Measurements from ENCODE around the gene ODF4. TPM values are rescaled to one million over a fixed set of nuclear protein-coding genes. Genes with fewer than 3 reads are reported as not detected.

Gene ODF4
- under 1 TPM in 1 of 8 experiments, not detected in 7; 0.25 TPM for total RNA-seq

GRCh38 chr17:8339540-8339939, at the start of gene ODF4:
TSS of gene ODF4 (plus strand) at chr17:8339840. CDS start at chr17:8340052, 212 bp downstream.
- WGBS, 10 experiments = 20 to 100% (median 88%) methylated on average over 1 to 2 of the region's 2 CpGs; no CpG with 5 or more reads in 4 of the 10 experiments
- Histone ChIP-seq H3K4me3 (no peak within 1 kb of the TSS), H3K27ac (no peak within 1 kb of the TSS), H3K4me1 (replicated peaks in 1 of 2) (peaks cover 9 to 11% of the 10 kb centered on the region in 2 donors)
- in situ Hi-C loops (cut with MboI; ENCODE audit: low pct_unique_long_range_greater_than_20kb in 2 of 9, low sequenced_read_pairs in 9 of 9, unreplicated experiment in 9 of 9) = no loop called here
- ATAC-seq (replicated peaks in 6 of 8) = no peak

- Histone ChIP-seq H3K4me1 (replicated peaks in 1 of 2) (peaks cover 11 to 15% of the 10 kb centered on the region in 2 donors), H3K4me3 (no peak overlapping the region), H3K27ac (no peak overlapping the region)
- in situ Hi-C loops (cut with MboI; ENCODE audit: low pct_unique_long_range_greater_than_20kb in 2 of 9, low sequenced_read_pairs in 9 of 9, unreplicated experiment in 9 of 9) = no loop called here
- WGBS, 10 experiments = 0 to 80% (median 40%) methylated on average over 1 to 3 of the region's 3 CpGs; no CpG with 5 or more reads in 3 of the 10 experiments
- ATAC-seq (replicated peaks in 6 of 8) = no peak
Measured at GRCh38 chr17:8290043-8290442, 49.6 kb upstream of the ODF4 start.

GRCh38 chr17:8292639-8293395, 46.8 kb upstream of the ODF4 start:
- peaks cover 11 to 14% of the 10 kb centered on the region in 2 donors for H3K4me1 ChIP-seq (replicated peaks in 1 of 2)
- in situ Hi-C loops (cut with MboI; ENCODE audit: low pct_unique_long_range_greater_than_20kb in 2 of 9, low sequenced_read_pairs in 9 of 9, unreplicated experiment in 9 of 9) = no loop called here
- no peak for ATAC-seq (replicated peaks in 6 of 8)

GRCh38 chr17:8294361-8294760, 45.3 kb upstream of the ODF4 start:
- in situ Hi-C loops (cut with MboI; ENCODE audit: low pct_unique_long_range_greater_than_20kb in 2 of 9, low sequenced_read_pairs in 9 of 9, unreplicated experiment in 9 of 9) = no loop called here
- no peak overlapping the region for H3K27ac ChIP-seq
- WGBS, 10 experiments = 96 to 100% methylated on average over 2 to 4 of the region's 9 CpGs; no CpG with 5 or more reads in 8 of the 10 experiments

More at GRCh38 chr17:8292639-8293395, 46.8 kb upstream of the ODF4 start:
- WGBS, 10 experiments = 80 to 100% (median 90%) methylated on average over 1 to 4 of the region's 5 CpGs; no CpG with 5 or more reads in 1 of the 10 experiments
- Histone ChIP-seq H3K4me3 (no peak overlapping the region), H3K27ac (no peak overlapping the region)

GRCh38 chr17:8294814-8295316, 44.8 kb upstream of the ODF4 start:
- H3K4me3 ChIP-seq = peak overlapping the region; percentile 47 to 75 (median 56)
- in situ Hi-C loops (cut with MboI; ENCODE audit: low pct_unique_long_range_greater_than_20kb in 2 of 9, low sequenced_read_pairs in 9 of 9, unreplicated experiment in 9 of 9) = no loop called here
- peak; percentile 9 to 34 (median 21) for ATAC-seq (replicated peaks in 6 of 8)
- peak overlapping the region; percentile 46 to 56 for H3K27ac ChIP-seq
- H3K4me1 ChIP-seq (replicated peaks in 1 of 2) = peaks cover 5% of the 10 kb centered on the region in 2 donors
- WGBS, 10 experiments = 3 to 57% (median 27%) methylated on average over 1 to 13 of the region's 15 CpGs; no CpG with 5 or more reads in 1 of the 10 experiments

More at GRCh38 chr17:8294361-8294760, 45.3 kb upstream of the ODF4 start:
- no peak overlapping the region for H3K4me3 ChIP-seq
- ATAC-seq (replicated peaks in 6 of 8) = no peak
- H3K4me1 ChIP-seq (replicated peaks in 1 of 2) = peaks cover 10% of the 10 kb centered on the region in 2 donors

- ATAC-seq (replicated peaks in 6 of 8) = peak in 5 of 8 experiments; percentile 4 to 26 (median 14)
- Histone ChIP-seq H3K4me1 (replicated peaks in 1 of 2) (peaks cover 0 to 3% of the 10 kb centered on the region in 2 donors), H3K4me3 (peak overlapping the region in 1 of 5 donors; percentile 11), H3K27ac (no peak overlapping the region)
- in situ Hi-C loops (cut with MboI; ENCODE audit: low pct_unique_long_range_greater_than_20kb in 2 of 9, low sequenced_read_pairs in 9 of 9, unreplicated experiment in 9 of 9) = no loop called here
- 50 to 76% (median 66%) methylated on average over 2 to 3 of the region's 3 CpGs for WGBS, 10 experiments
Measured at GRCh38 chr17:8300226-8300625, 39.4 kb upstream of the ODF4 start.

- in situ Hi-C loops (cut with MboI; ENCODE audit: low pct_unique_long_range_greater_than_20kb in 2 of 9, low sequenced_read_pairs in 9 of 9, unreplicated experiment in 9 of 9) = no loop called here
- ATAC-seq (replicated peaks in 6 of 8) = peak; percentile 88 to 99 (median 96)
- Histone ChIP-seq H3K27ac (no peak overlapping the region), H3K4me1 (replicated peaks in 1 of 2) (peaks cover 0 to 3% of the 10 kb centered on the region in 2 donors), H3K4me3 (peak overlapping the region in 1 of 5 donors; percentile 11)
- 0 to 80% (median 5%) methylated on average over 1 to 7 of the region's 8 CpGs; no CpG with 5 or more reads in 1 of the 10 experiments for whole genome bisulfite sequencing, 10 experiments
Measured at GRCh38 chr17:8300627-8301242, 38.9 kb upstream of the ODF4 start.

GRCh38 chr17:8310601-8311123, 29.0 kb upstream of the ODF4 start:
- no peak overlapping the region for H3K27ac ChIP-seq

GRCh38 chr17:8311131-8311790, 28.4 kb upstream of the ODF4 start:
- in situ Hi-C loops (cut with MboI; ENCODE audit: low pct_unique_long_range_greater_than_20kb in 2 of 9, low sequenced_read_pairs in 9 of 9, unreplicated experiment in 9 of 9) = no loop called here
- Histone ChIP-seq H3K4me3 (no peak overlapping the region), H3K4me1 (replicated peaks in 1 of 2) (peaks cover 6 to 9% of the 10 kb centered on the region in 2 donors), H3K27ac (no peak overlapping the region)
- WGBS, 10 experiments = 17 to 95% (median 80%) methylated on average over 1 to 8 of the region's 25 CpGs; no CpG with 5 or more reads in 3 of the 10 experiments
- ATAC-seq (replicated peaks in 6 of 8) = no peak

More at GRCh38 chr17:8310601-8311123, 29.0 kb upstream of the ODF4 start:
- WGBS, 10 experiments = 0 to 100% (median 59%) methylated on average over 1 to 3 of the region's 10 CpGs; no CpG with 5 or more reads in 7 of the 10 experiments
- peaks cover 6 to 9% of the 10 kb centered on the region in 2 donors for H3K4me1 ChIP-seq (replicated peaks in 1 of 2)
- in situ Hi-C loops (cut with MboI; ENCODE audit: low pct_unique_long_range_greater_than_20kb in 2 of 9, low sequenced_read_pairs in 9 of 9, unreplicated experiment in 9 of 9) = no loop called here
- ATAC-seq (replicated peaks in 6 of 8) = no peak
- no peak overlapping the region for H3K4me3 ChIP-seq

- Histone ChIP-seq H3K4me3 (no peak overlapping the region), H3K27ac (no peak overlapping the region), H3K4me1 (replicated peaks in 1 of 2) (peaks cover 6 to 9% of the 10 kb centered on the region in 2 donors)
- WGBS, 10 experiments = 40 to 80% (median 80%) methylated on average over 1 to 3 of the region's 13 CpGs; no CpG with 5 or more reads in 7 of the 10 experiments
- no peak for ATAC-seq (replicated peaks in 6 of 8)
- in situ Hi-C loops (cut with MboI; ENCODE audit: low pct_unique_long_range_greater_than_20kb in 2 of 9, low sequenced_read_pairs in 9 of 9, unreplicated experiment in 9 of 9) = no loop called here
Measured at GRCh38 chr17:8312251-8312650, 27.4 kb upstream of the ODF4 start.

GRCh38 chr17:8312726-8313600, 26.7 kb upstream of the ODF4 start:
- in situ Hi-C loops (cut with MboI; ENCODE audit: low pct_unique_long_range_greater_than_20kb in 2 of 9, low sequenced_read_pairs in 9 of 9, unreplicated experiment in 9 of 9) = no loop called here
- Histone ChIP-seq H3K4me3 (no peak overlapping the region), H3K27ac (no peak overlapping the region), H3K4me1 (replicated peaks in 1 of 2) (peaks cover 6 to 9% of the 10 kb centered on the region in 2 donors)
- peak in 1 of 8 experiments; percentile 21 for ATAC-seq (replicated peaks in 6 of 8)
- 17 to 57% (median 30%) methylated on average over 1 to 2 of the region's 16 CpGs; no CpG with 5 or more reads in 7 of the 10 experiments for WGBS, 10 experiments
